A673 (cell line): ENCODE results near the gene VPS9D1. TPM values are rescaled to one million over a fixed set of nuclear protein-coding genes. Genes with fewer than 3 reads are reported as not detected.
"Not testable (repeated sequence)": the region's sequence is repeated elsewhere in the genome, so short reads cannot be mapped to it uniquely, and the experiment has no call there.

Experiments
- BruUV-seq: library from RNA; stranded (reverse); fragments of 400-500 nt; replicated peaks from 2 replicates; lab custom pipeline; 2021; lab: Mats Ljungman, UMichigan
- CTCF ChIA-PET: fragments of 300-600 bp; sonication (Branson Sonifier 250); formaldehyde crosslinking; loops from one replicate; lab custom pipeline; 2022; ENCODE audit warnings: antibody characterized with exemption; lab: Charles Lee
- POLR2A ChIA-PET: fragments of 300-600 bp; sonication (Branson Sonifier 250); formaldehyde crosslinking; loops from one replicate; lab custom pipeline; 2022; ENCODE audit warnings: antibody characterized with exemption; ENCODE audit not compliant: low non-redundant PET; lab: Charles Lee
- DNase-seq: peaks from one replicate; pipeline ENCODE4 v3.0.0-alpha.2; 2015; ENCODE audit warnings: low spot score
- H3K27ac ChIP-seq: fragments of 200-600 bp; sonication (generic); 2 replicates; pipeline ENCODE4 v1.5.1; 2016; ENCODE audit warnings: mixed run types, low read depth, mild to moderate bottlenecking, mixed read lengths, antibody characterized with exemption, low read length; ENCODE audit not compliant: poor library complexity, severe bottlenecking
- H3K27me3 ChIP-seq: fragments of 200-600 bp; sonication (generic); replicated peaks from 2 replicates; pipeline ENCODE4 v1.6.1; 2017; ENCODE audit warnings: mixed run types, low read depth, mild to moderate bottlenecking, mixed read lengths, antibody characterized with exemption, low read length; ENCODE audit not compliant: insufficient read depth, poor library complexity
- H3K36me3 ChIP-seq: fragments of 200-600 bp; sonication (generic); 2 replicates; pipeline ENCODE4 v1.6.1; 2016; ENCODE audit warnings: mixed run types, mild to moderate bottlenecking, mixed read lengths, antibody characterized with exemption, low read length; ENCODE audit not compliant: insufficient read depth, poor library complexity, severe bottlenecking
- H3K4me1 ChIP-seq: fragments of 200-600 bp; sonication (generic); 2 replicates; pipeline ENCODE4 v1.6.1; 2017; ENCODE audit warnings: mixed run types, mild to moderate bottlenecking, mixed read lengths, antibody characterized with exemption, low read length; ENCODE audit not compliant: insufficient read depth, poor library complexity, severe bottlenecking
- H3K4me3 ChIP-seq: fragments of 200-600 bp; sonication (generic); 2 replicates; pipeline ENCODE4 v1.5.1; 2016; ENCODE audit warnings: low read depth, mixed run types, mild to moderate bottlenecking, mixed read lengths, low read length; ENCODE audit not compliant: poor library complexity, severe bottlenecking
- H3K9me3 ChIP-seq: fragments of 200-600 bp; sonication (generic); 2 replicates; pipeline ENCODE4 v1.6.1; 2016; ENCODE audit warnings: mixed run types, low read depth, mild to moderate bottlenecking, mixed read lengths, antibody characterized with exemption, low read length; ENCODE audit not compliant: poor library complexity, severe bottlenecking
- EZH2 ChIP-seq: fragments of 200-600 bp; sonication (generic); IDR thresholded peaks from 2 replicates; pipeline ENCODE4 v1.6.1; 2017; ENCODE audit warnings: borderline replicate concordance, low read depth, mild to moderate bottlenecking, mixed read lengths, antibody characterized with exemption, low read length; ENCODE audit not compliant: poor library complexity, severe bottlenecking
- intact Hi-C: fragments of 100-400 bp; cut with micrococcal nuclease; formaldehyde crosslinking; loops from one replicate; pipeline ENCODE4 v1.10.0; 2022; ENCODE audit not compliant: unreplicated experiment
- total RNA-seq: library from RNA; stranded (reverse); gene quantifications from 2 replicates; pipeline ENCODE4 v1.2.3, GENCODE V29; 2021
- TF ChIP-seq, protein P1 (sequence below): fragments of 300-800, 200-600 bp; sonication (generic); conservative IDR thresholded peaks from 2 replicates; pipeline ENCODE4 v1.5.1; 2017; ENCODE audit warnings: low read depth, mild to moderate bottlenecking, antibody characterized with exemption, low read length, moderate library complexity, mixed read lengths

VPS9D1 gene
- total RNA-seq, 1 experiment from 2014 or later = 3.4 TPM

- Histone ChIP-seq H3K4me1 (peaks cover 7% of the 10 kb centered on the region), H3K4me3 (no peak overlapping the region), H3K9me3 (no peaks in the 10 kb centered on the region), H3K27ac (no peak overlapping the region), H3K27me3 (no peaks in the 10 kb centered on the region), H3K36me3 (peaks cover 30% of the 10 kb centered on the region)
- TF ChIP-seq EZH2 = no peak
- intact Hi-C loops = no loop called here
- CTCF ChIA-PET = no interaction called here
- DNase-seq = no peak
- no TSS peak for BruUV-seq
- POLR2A ChIA-PET = no interaction called here
These were observed 34.8 kb downstream of the VPS9D1 start for GRCh38 chr16:89685916-89686315.

- no peaks in the 10 kb centered on the region for H3K27me3 ChIP-seq
- H3K9me3 ChIP-seq = peaks cover 13% of the 10 kb centered on the region
- POLR2A ChIA-PET = no interaction called here
- no peak for DNase-seq
- TF ChIP-seq, protein P1, sequence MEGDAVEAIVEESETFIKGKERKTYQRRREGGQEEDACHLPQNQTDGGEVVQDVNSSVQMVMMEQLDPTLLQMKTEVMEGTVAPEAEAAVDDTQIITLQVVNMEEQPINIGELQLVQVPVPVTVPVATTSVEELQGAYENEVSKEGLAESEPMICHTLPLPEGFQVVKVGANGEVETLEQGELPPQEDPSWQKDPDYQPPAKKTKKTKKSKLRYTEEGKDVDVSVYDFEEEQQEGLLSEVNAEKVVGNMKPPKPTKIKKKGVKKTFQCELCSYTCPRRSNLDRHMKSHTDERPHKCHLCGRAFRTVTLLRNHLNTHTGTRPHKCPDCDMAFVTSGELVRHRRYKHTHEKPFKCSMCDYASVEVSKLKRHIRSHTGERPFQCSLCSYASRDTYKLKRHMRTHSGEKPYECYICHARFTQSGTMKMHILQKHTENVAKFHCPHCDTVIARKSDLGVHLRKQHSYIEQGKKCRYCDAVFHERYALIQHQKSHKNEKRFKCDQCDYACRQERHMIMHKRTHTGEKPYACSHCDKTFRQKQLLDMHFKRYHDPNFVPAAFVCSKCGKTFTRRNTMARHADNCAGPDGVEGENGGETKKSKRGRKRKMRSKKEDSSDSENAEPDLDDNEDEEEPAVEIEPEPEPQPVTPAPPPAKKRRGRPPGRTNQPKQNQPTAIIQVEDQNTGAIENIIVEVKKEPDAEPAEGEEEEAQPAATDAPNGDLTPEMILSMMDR = no peak
- no peak for TF ChIP-seq EZH2
- intact Hi-C loops = no loop called here
- BruUV-seq = no TSS peak
- no peak overlapping the region for H3K27ac ChIP-seq
- H3K4me3 ChIP-seq = no peak overlapping the region
- CTCF ChIA-PET = no interaction called here
- no peaks in the 10 kb centered on the region for H3K4me1 ChIP-seq
- H3K36me3 ChIP-seq = peaks cover 6% of the 10 kb centered on the region
These were observed 42.4 kb downstream of the VPS9D1 start for GRCh38 chr16:89678258-89678657.

- no peak overlapping the region for H3K4me3 ChIP-seq
- H3K27me3 ChIP-seq = no peaks in the 10 kb centered on the region
- DNase-seq = no peak
- H3K9me3 ChIP-seq = no peaks in the 10 kb centered on the region
- no peaks in the 10 kb centered on the region for H3K36me3 ChIP-seq
- no peak overlapping the region for H3K27ac ChIP-seq
- ChIA-PET POLR2A (no interaction called here), CTCF (no interaction called here)
- TF ChIP-seq, protein P1 = no peak
- no peak for TF ChIP-seq EZH2
- no TSS peak for BruUV-seq
- H3K4me1 ChIP-seq = peaks cover 3% of the 10 kb centered on the region
- intact Hi-C loops = no loop called here
These were observed 48.3 kb downstream of the VPS9D1 start for GRCh38 chr16:89672177-89672941.

DNA sequence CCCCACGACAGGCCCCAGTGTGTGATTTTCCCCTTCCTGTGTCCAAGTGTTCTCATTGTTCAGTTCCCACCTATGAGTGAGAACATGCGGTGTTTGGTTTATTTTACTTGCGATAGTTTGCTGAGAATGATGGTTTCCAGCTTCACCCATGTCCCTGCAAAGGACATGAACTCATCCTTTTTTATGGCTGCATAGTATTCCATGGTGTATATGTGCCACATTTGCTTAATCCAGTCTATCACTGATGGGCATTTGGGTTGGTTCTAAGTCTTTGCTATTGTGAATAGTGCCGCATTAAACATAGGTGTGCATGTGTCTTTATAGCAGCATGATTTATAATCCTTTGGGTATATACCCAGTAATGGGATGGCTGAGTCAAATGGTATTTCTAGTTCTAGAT is 49.1 kb downstream of the VPS9D1 start:
- intact Hi-C loops, POLR2A ChIA-PET, DNase-seq, H3K27me3 ChIP-seq, H3K9me3 ChIP-seq, H3K36me3 ChIP-seq, H3K27ac ChIP-seq, H3K4me3 ChIP-seq, H3K4me1 ChIP-seq, BruUV-seq: not testable (repeated sequence)
- CTCF ChIA-PET = interaction anchor here (0.5 to 0.6 kb wide), 3 partner anchors 29 to 90 kb away, joined by 3 to 5 read pairs (median 3); no protein-coding TSS in a partner anchor
